Measurements from ENCODE around the gene GALNT8. TPM values are rescaled to one million over a fixed set of nuclear protein-coding genes. Genes with fewer than 3 reads are reported as not detected.

The GALNT8 gene
- total RNA-seq, 4 donors from 2014 or later = 0.78 to 2.4 (median 1.5) TPM

GRCh38 chr12:4767186-4767585, 47.0 kb downstream of the GALNT8 start:
- Histone ChIP-seq H3K4me1 (no peaks in the 10 kb centered on the region), H3K27ac (no peak overlapping the region), H3K27me3 (no peaks in the 10 kb centered on the region), H3K4me3 (no peak overlapping the region), H3K9me3 (no peaks in the 10 kb centered on the region), H3K36me3 (no peaks in the 10 kb centered on the region)
- ATAC-seq = no peak
- WGBS, 2 donors (ENCODE audit: low coverage in 1 of 2) = 83 to 92% methylated on average over 2 of the region's 2 CpGs
- no peak for TF ChIP-seq EP300 (IDR thresholded peaks at IDR 0.05)
- no peak for TF ChIP-seq CTCF (IDR thresholded peaks at IDR 0.05)
- TF ChIP-seq POLR2A (IDR thresholded peaks at IDR 0.05) = no peak
- TF ChIP-seq POLR2AphosphoS5 (IDR thresholded peaks at IDR 0.05) = no peak

GRCh38 chr12:4768341-4768740, 48.1 kb downstream of the GALNT8 start:
- no peaks in the 10 kb centered on the region for H3K4me1 ChIP-seq
- H3K9me3 ChIP-seq = no peaks in the 10 kb centered on the region
- no peaks in the 10 kb centered on the region for H3K36me3 ChIP-seq
- H3K27me3 ChIP-seq = no peaks in the 10 kb centered on the region
- no peak overlapping the region for H3K27ac ChIP-seq
- no peak overlapping the region for H3K4me3 ChIP-seq
- ATAC-seq = no peak
- TF ChIP-seq POLR2A (IDR thresholded peaks at IDR 0.05) (no peak), POLR2AphosphoS5 (IDR thresholded peaks at IDR 0.05) (no peak), CTCF (IDR thresholded peaks at IDR 0.05) (no peak), EP300 (IDR thresholded peaks at IDR 0.05) (no peak)
- 50 to 58% methylated on average over 2 of the region's 2 CpGs for WGBS, 2 donors (ENCODE audit: low coverage in 1 of 2)

- no peak for ATAC-seq
- WGBS, 2 donors (ENCODE audit: low coverage in 1 of 2) = 60 to 64% methylated on average over 5 of the region's 5 CpGs
Measured at GRCh38 chr12:4769073-4769472, 48.9 kb downstream of the GALNT8 start.

GRCh38 chr12:4771172-4771959, 51.2 kb downstream of the GALNT8 start:
- Histone ChIP-seq H3K27ac (no peak overlapping the region), H3K4me1 (no peaks in the 10 kb centered on the region), H3K4me3 (no peak overlapping the region), H3K36me3 (no peaks in the 10 kb centered on the region), H3K27me3 (no peaks in the 10 kb centered on the region), H3K9me3 (no peaks in the 10 kb centered on the region)
- WGBS, 2 donors (ENCODE audit: low coverage in 1 of 2) = 70 to 95% methylated on average over 6 of the region's 7 CpGs
- ATAC-seq = no peak
- TF ChIP-seq POLR2A (IDR thresholded peaks at IDR 0.05) (no peak), POLR2AphosphoS5 (IDR thresholded peaks at IDR 0.05) (no peak), EP300 (IDR thresholded peaks at IDR 0.05) (no peak), CTCF (IDR thresholded peaks at IDR 0.05) (no peak)

More at GRCh38 chr12:4769073-4769472, 48.9 kb downstream of the GALNT8 start:
- Histone ChIP-seq H3K36me3 (no peaks in the 10 kb centered on the region), H3K4me1 (no peaks in the 10 kb centered on the region), H3K27me3 (no peaks in the 10 kb centered on the region), H3K27ac (no peak overlapping the region), H3K9me3 (no peaks in the 10 kb centered on the region), H3K4me3 (no peak overlapping the region)
- TF ChIP-seq POLR2AphosphoS5 (IDR thresholded peaks at IDR 0.05) = no peak
- TF ChIP-seq POLR2A (IDR thresholded peaks at IDR 0.05) = no peak
- TF ChIP-seq EP300 (IDR thresholded peaks at IDR 0.05) = no peak
- no peak for TF ChIP-seq CTCF (IDR thresholded peaks at IDR 0.05)

GRCh38 chr12:4771960-4772566, 51.9 kb downstream of the GALNT8 start:
- H3K4me1 ChIP-seq = no peaks in the 10 kb centered on the region
- no peaks in the 10 kb centered on the region for H3K36me3 ChIP-seq
- WGBS, 2 donors (ENCODE audit: low coverage in 1 of 2) = 68 to 77% methylated on average over 3 to 4 of the region's 11 CpGs
- no peak for TF ChIP-seq POLR2AphosphoS5 (IDR thresholded peaks at IDR 0.05)
- TF ChIP-seq CTCF (IDR thresholded peaks at IDR 0.05) = no peak
- no peak for TF ChIP-seq EP300 (IDR thresholded peaks at IDR 0.05)
- TF ChIP-seq POLR2A (IDR thresholded peaks at IDR 0.05) = no peak
- no peaks in the 10 kb centered on the region for H3K9me3 ChIP-seq
- no peak for ATAC-seq
- no peaks in the 10 kb centered on the region for H3K27me3 ChIP-seq
- H3K27ac ChIP-seq = no peak overlapping the region
- no peak overlapping the region for H3K4me3 ChIP-seq
